WTC11 (cell line): ENCODE results near the gene CSRNP3.

ENCODE experiments used
- GABPB1 ChIP-seq: sonication (generic); formaldehyde crosslinking; IDR thresholded peaks from 2 replicates; pipeline ENCODE4 v1.8.1; 2023; ENCODE audit warnings: mild to moderate bottlenecking, missing genetic modification reagents
- ZNF232 ChIP-seq: sonication (generic); formaldehyde crosslinking; IDR thresholded peaks from 2 replicates; pipeline ENCODE4 v1.8.0; 2022; ENCODE audit warnings: mild to moderate bottlenecking, missing genetic modification reagents
- TF ChIP-seq, protein P1 (sequence below): sonication (generic); formaldehyde crosslinking; IDR thresholded peaks from 2 replicates; pipeline ENCODE4 v1.8.0; 2022; ENCODE audit warnings: mild to moderate bottlenecking, missing genetic modification reagents
- TF ChIP-seq, protein P2 (sequence below): fragments of 200-600 bp; IDR thresholded peaks from 2 replicates; pipeline ENCODE4 v1.8.0; 2022; ENCODE audit warnings: antibody characterized with exemption
- TF ChIP-seq, protein P3 (sequence below): sonication (generic); formaldehyde crosslinking; conservative IDR thresholded peaks from 2 replicates; pipeline ENCODE4 v1.8.1; 2022; ENCODE audit warnings: mild to moderate bottlenecking, missing genetic modification reagents
- TF ChIP-seq, protein P4 (sequence below): sonication (generic); formaldehyde crosslinking; IDR thresholded peaks from 2 replicates; pipeline ENCODE4 v1.8.0; 2022; ENCODE audit warnings: mild to moderate bottlenecking, missing genetic modification reagents

DNA sequence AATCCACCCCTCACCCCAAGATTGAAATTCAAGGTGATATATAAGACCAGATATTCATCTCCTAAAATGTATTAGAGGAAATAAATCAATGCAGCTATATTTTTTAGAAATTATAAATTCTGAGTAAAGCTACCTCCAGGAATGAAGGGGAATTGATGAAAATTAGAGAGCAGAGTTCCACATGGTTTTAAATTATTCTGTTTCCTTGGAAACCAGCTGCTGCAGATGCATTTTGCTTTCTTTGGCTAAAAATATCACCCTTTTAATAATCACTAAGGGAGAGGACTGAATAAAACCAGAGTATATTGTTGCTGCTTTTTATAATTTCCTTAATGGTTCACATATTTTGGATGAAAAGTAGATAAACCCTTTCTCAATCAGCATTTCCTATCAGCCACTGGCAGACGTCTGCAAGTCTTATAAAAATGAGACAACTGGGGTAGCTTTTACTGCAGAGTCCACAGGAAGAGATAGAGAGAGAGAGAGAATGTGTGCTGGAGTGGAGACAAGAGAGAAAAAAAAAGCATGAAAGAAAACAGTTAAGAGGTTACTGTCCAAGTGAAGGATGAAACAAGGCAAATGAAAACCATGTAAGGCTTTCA is 2.0 kb downstream of the CSRNP3 start:
- TF ChIP-seq, protein P1, sequence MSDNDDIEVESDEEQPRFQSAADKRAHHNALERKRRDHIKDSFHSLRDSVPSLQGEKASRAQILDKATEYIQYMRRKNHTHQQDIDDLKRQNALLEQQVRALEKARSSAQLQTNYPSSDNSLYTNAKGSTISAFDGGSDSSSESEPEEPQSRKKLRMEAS (CRISPR knock-in tag): no peak
- TF ChIP-seq, protein P2, sequence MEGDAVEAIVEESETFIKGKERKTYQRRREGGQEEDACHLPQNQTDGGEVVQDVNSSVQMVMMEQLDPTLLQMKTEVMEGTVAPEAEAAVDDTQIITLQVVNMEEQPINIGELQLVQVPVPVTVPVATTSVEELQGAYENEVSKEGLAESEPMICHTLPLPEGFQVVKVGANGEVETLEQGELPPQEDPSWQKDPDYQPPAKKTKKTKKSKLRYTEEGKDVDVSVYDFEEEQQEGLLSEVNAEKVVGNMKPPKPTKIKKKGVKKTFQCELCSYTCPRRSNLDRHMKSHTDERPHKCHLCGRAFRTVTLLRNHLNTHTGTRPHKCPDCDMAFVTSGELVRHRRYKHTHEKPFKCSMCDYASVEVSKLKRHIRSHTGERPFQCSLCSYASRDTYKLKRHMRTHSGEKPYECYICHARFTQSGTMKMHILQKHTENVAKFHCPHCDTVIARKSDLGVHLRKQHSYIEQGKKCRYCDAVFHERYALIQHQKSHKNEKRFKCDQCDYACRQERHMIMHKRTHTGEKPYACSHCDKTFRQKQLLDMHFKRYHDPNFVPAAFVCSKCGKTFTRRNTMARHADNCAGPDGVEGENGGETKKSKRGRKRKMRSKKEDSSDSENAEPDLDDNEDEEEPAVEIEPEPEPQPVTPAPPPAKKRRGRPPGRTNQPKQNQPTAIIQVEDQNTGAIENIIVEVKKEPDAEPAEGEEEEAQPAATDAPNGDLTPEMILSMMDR: no peak
- TF ChIP-seq GABPB1 (CRISPR knock-in tag) (no peak), ZNF232 (CRISPR knock-in tag) (no peak)
- TF ChIP-seq, protein P3, sequence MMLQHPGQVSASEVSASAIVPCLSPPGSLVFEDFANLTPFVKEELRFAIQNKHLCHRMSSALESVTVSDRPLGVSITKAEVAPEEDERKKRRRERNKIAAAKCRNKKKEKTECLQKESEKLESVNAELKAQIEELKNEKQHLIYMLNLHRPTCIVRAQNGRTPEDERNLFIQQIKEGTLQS (CRISPR knock-in tag): no peak
- TF ChIP-seq, protein P4, sequence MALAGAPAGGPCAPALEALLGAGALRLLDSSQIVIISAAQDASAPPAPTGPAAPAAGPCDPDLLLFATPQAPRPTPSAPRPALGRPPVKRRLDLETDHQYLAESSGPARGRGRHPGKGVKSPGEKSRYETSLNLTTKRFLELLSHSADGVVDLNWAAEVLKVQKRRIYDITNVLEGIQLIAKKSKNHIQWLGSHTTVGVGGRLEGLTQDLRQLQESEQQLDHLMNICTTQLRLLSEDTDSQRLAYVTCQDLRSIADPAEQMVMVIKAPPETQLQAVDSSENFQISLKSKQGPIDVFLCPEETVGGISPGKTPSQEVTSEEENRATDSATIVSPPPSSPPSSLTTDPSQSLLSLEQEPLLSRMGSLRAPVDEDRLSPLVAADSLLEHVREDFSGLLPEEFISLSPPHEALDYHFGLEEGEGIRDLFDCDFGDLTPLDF (CRISPR knock-in tag): no peak
